H9 (cell line): Measurements from ENCODE around the gene FYN. TPM values are rescaled to one million over a fixed set of nuclear protein-coding genes. Genes with fewer than 3 reads are reported as not detected.

Experiments
- DNase-seq: peaks from one replicate; pipeline ENCODE4 v3.0.0-alpha.2; 2017
- H2AFZ ChIP-seq: one replicate; pipeline ENCODE4 v1.6.1; 2013; ENCODE audit warnings: mild to moderate bottlenecking, low read length, control low read depth, moderate library complexity
- H2AK5ac ChIP-seq: 2 replicates; pipeline ENCODE4 v1.6.1; 2013; ENCODE audit warnings: low read length, control low read depth, mixed read lengths; ENCODE audit not compliant: insufficient read length
- H2BK120ac ChIP-seq: one replicate; pipeline ENCODE4 v1.6.1; 2013; ENCODE audit warnings: low read depth, mild to moderate bottlenecking, low read length, control low read depth, inconsistent platforms; ENCODE audit not compliant: poor library complexity, severe bottlenecking
- H2BK12ac ChIP-seq: 2 replicates; pipeline ENCODE4 v1.6.1; 2013; ENCODE audit warnings: low read length, control low read depth, mixed read lengths, low read depth; ENCODE audit not compliant: insufficient read length
- H2BK15ac ChIP-seq: 2 replicates; pipeline ENCODE4 v1.6.1; 2013; ENCODE audit warnings: low read depth, low read length, control low read depth
- H2BK20ac ChIP-seq: one replicate; pipeline ENCODE4 v1.6.1; 2013; ENCODE audit warnings: low read depth, mild to moderate bottlenecking, low read length, control low read depth, inconsistent platforms; ENCODE audit not compliant: poor library complexity, severe bottlenecking
- H2BK5ac ChIP-seq: 2 replicates; pipeline ENCODE4 v1.6.1; 2013; ENCODE audit warnings: low read length, control low read depth, mixed read lengths; ENCODE audit not compliant: insufficient read length
- H3K14ac ChIP-seq: 2 replicates; pipeline ENCODE4 v1.6.1; 2013; ENCODE audit warnings: low read length, control low read depth; ENCODE audit not compliant: insufficient read depth
- H3K18ac ChIP-seq: 2 replicates; pipeline ENCODE4 v1.6.1; 2013; ENCODE audit warnings: low read depth, mild to moderate bottlenecking, mixed read lengths, low read length, control low read depth; ENCODE audit not compliant: insufficient read length
- H3K23ac ChIP-seq: 2 replicates; pipeline ENCODE4 v1.6.1; 2013; ENCODE audit warnings: low read length, control low read depth, mixed read lengths, low read depth; ENCODE audit not compliant: insufficient read length
- H3K23me2 ChIP-seq: 2 replicates; pipeline ENCODE4 v1.6.1; 2013; ENCODE audit warnings: low read depth, mild to moderate bottlenecking, mixed read lengths, low read length, control low read depth; ENCODE audit not compliant: insufficient read length, poor library complexity, severe bottlenecking
- H3K27ac ChIP-seq: 2 replicates; pipeline ENCODE4 v1.5.1; 2013; ENCODE audit warnings: low read length, control low read depth, mixed read lengths, low read depth; ENCODE audit not compliant: insufficient read length
- H3K27me3 ChIP-seq: 2 replicates; pipeline ENCODE4 v1.6.1; 2013; ENCODE audit warnings: low read length, control low read depth, inconsistent platforms; ENCODE audit not compliant: insufficient read depth
- H3K4ac ChIP-seq: 2 replicates; pipeline ENCODE4 v1.6.1; 2013; ENCODE audit warnings: low read depth, mild to moderate bottlenecking, control low read depth, inconsistent platforms, low read length, moderate library complexity
- H3K4me1 ChIP-seq: 2 replicates; pipeline ENCODE4 v1.6.1; 2013; ENCODE audit warnings: low read length, control low read depth, inconsistent platforms; ENCODE audit not compliant: insufficient read depth
- H3K4me2 ChIP-seq: 2 replicates; pipeline ENCODE4 v1.6.1; 2013; ENCODE audit warnings: low read length, control low read depth, mixed read lengths; ENCODE audit not compliant: insufficient read length, insufficient read depth
- H3K56ac ChIP-seq: 2 replicates; pipeline ENCODE4 v1.6.1; 2013; ENCODE audit warnings: low read depth, mild to moderate bottlenecking, mixed read lengths, low read length, control low read depth; ENCODE audit not compliant: insufficient read length
- H3K79me1 ChIP-seq: 2 replicates; pipeline ENCODE4 v1.6.1; 2013; ENCODE audit warnings: low read depth, mild to moderate bottlenecking, moderate library complexity, low read length, control low read depth, inconsistent platforms; ENCODE audit not compliant: insufficient read depth, poor library complexity, severe bottlenecking
- H3K79me2 ChIP-seq: 2 replicates; pipeline ENCODE4 v1.6.1; 2013; ENCODE audit warnings: low read length, control low read depth, inconsistent platforms; ENCODE audit not compliant: insufficient read depth
- H3K9ac ChIP-seq: 2 replicates; pipeline ENCODE4 v1.6.1; 2013; ENCODE audit warnings: low read length, control low read depth, mixed read lengths; ENCODE audit not compliant: insufficient read length; ENCODE audit errors: extremely low read depth
- H3K9me3 ChIP-seq: one replicate; pipeline ENCODE4 v1.6.1; 2013; ENCODE audit warnings: low read depth, low read length, inconsistent platforms; ENCODE audit not compliant: control insufficient read depth
- H3T11ph ChIP-seq: one replicate; pipeline ENCODE4 v1.6.1; 2013; ENCODE audit warnings: mild to moderate bottlenecking, low read length, control low read depth, inconsistent platforms
- H4K20me1 ChIP-seq: one replicate; pipeline ENCODE4 v1.6.1; 2013; ENCODE audit not compliant: control insufficient read depth, insufficient read length, insufficient read depth
- H4K5ac ChIP-seq: 2 replicates; pipeline ENCODE4 v1.6.1; 2013; ENCODE audit warnings: low read depth, mild to moderate bottlenecking, mixed read lengths, low read length, control low read depth; ENCODE audit not compliant: insufficient read length
- H4K8ac ChIP-seq: replicated peaks from 2 replicates; pipeline ENCODE4 v1.6.1; 2013; ENCODE audit warnings: low read length, control low read depth, mixed read lengths, low read depth; ENCODE audit not compliant: insufficient read length
- H4K91ac ChIP-seq: 2 replicates; pipeline ENCODE4 v1.6.1; 2013; ENCODE audit warnings: low read depth, mild to moderate bottlenecking, moderate library complexity, mixed read lengths, low read length, control low read depth; ENCODE audit not compliant: insufficient read length
- H3K27ac Mint-ChIP-seq, 3 experiments: 2 replicates in 2 of 3; 3 replicates in 1 of 3; pipeline ENCODE4 v1.8.0; 2020 to 2021; ENCODE audit warnings: mixed read lengths in 3 of 3, mild to moderate bottlenecking in 1 of 3, moderate library complexity in 1 of 3
- H3K27me3 Mint-ChIP-seq: 2 replicates; pipeline ENCODE4 v1.8.0; 2021; ENCODE audit warnings: low read depth, mild to moderate bottlenecking, moderate library complexity, mixed read lengths
- H3K36me3 Mint-ChIP-seq, 3 experiments: 2 replicates in 2 of 3; 3 replicates in 1 of 3; pipeline ENCODE4 v1.8.0; 2020 to 2021; ENCODE audit warnings: low read depth in 3 of 3, mixed read lengths in 3 of 3; ENCODE audit not compliant: insufficient read depth in 1 of 3
- H3K4me1 Mint-ChIP-seq, 2 experiments: 2 replicates each; pipeline ENCODE4 v1.8.0; 2020; ENCODE audit warnings: mixed read lengths in 2 of 2
- H3K4me3 Mint-ChIP-seq, 2 experiments: 2 replicates in 1 of 2; 3 replicates in 1 of 2; pipeline ENCODE4 v1.8.0; 2020 to 2021; ENCODE audit warnings: mild to moderate bottlenecking in 2 of 2, mixed read lengths in 2 of 2, moderate library complexity in 1 of 2
- H3K9me3 Mint-ChIP-seq, 2 experiments: 2 replicates in 1 of 2; 3 replicates in 1 of 2; pipeline ENCODE4 v1.8.0; 2020; ENCODE audit warnings: mild to moderate bottlenecking in 2 of 2, mixed read lengths in 2 of 2, moderate library complexity in 1 of 2
- CTCF ChIP-seq: fragments of 200-600 bp; sonication (generic); conservative IDR thresholded peaks from 3 replicates; pipeline ENCODE4 v1.8.0; 2021; ENCODE audit warnings: antibody characterized with exemption, mild to moderate bottlenecking
- WGBS: extraction: QIAGEN DNeasy Blood & Tissue Kit; methylation state at CpG from one replicate; pipeline ENCODE4 v1.1.7; 2013; ENCODE audit warnings: missing lambda C conversion rate, low lambda C conversion rate, mixed read lengths; ENCODE audit not compliant: insufficient read length; ENCODE audit errors: extremely low coverage; 5-methylcytosine and 5-hydroxymethylcytosine counted together
- total RNA-seq: library from RNA; stranded (reverse); gene quantifications from 2 replicates; pipeline ENCODE4 v1.2.1, GENCODE V29; 2021

FYN gene
- total RNA-seq, 1 experiment from 2014 or later, result 64.8 TPM

GRCh38 chr6:111689419-111689818, 183.8 kb downstream of the FYN start:
- 0 out of 2 replicates have a peak, but pooled peaks cover 3% of the 10 kb centered on the region for H3K4me1 ChIP-seq
- no peaks in the 10 kb centered on the region for H3K9me3 Mint-ChIP-seq

More at GRCh38 chr6:111689419-111689818, 183.8 kb downstream of the FYN start:
- Histone ChIP-seq H3K27ac (no peak overlapping the region), H4K5ac (no peak overlapping the region), H3K56ac (no peak overlapping the region), H3K14ac (no peak overlapping the region), H4K20me1 (no peaks in the 10 kb centered on the region), H3K79me2 (peaks cover 2% of the 10 kb centered on the region; the same call in 1 of the 2 replicates), H2BK120ac (no peak overlapping the region), H3K4me2 (no peak overlapping the region), H3K9ac (no peak overlapping the region), H3K23ac (no peak overlapping the region), H2BK12ac (no peak overlapping the region), H3K79me1 (no peaks in the 10 kb centered on the region), H3T11ph (no peak overlapping the region), H2AFZ (no peak overlapping the region), H3K27me3 (no peaks in the 10 kb centered on the region), H3K18ac (no peak overlapping the region), H4K91ac (no peak overlapping the region), H2BK20ac (no peak overlapping the region), H2AK5ac (no peak overlapping the region), H2BK5ac (no peak overlapping the region), H3K4ac (no peak overlapping the region), H3K23me2 (no peaks in the 10 kb centered on the region), H4K8ac (no peak overlapping the region), H2BK15ac (no peak overlapping the region), H3K9me3 (no peaks in the 10 kb centered on the region)
- DNase-seq, result no peak
- no peak overlapping the region for H3K27ac Mint-ChIP-seq
- H3K36me3 Mint-ChIP-seq, result peaks cover 11 to 51% (median 38%) of the 10 kb centered on the region in 3 experiments; a peak in 6 of 7 replicates
- TF ChIP-seq CTCF, result no peak
- WGBS, result no CpG with 5 or more reads among the region's 1 CpG
- H3K4me1 Mint-ChIP-seq, result peaks cover 9 to 16% of the 10 kb centered on the region in 2 experiments
- H3K27me3 Mint-ChIP-seq, result no peaks in the 10 kb centered on the region
- H3K4me3 Mint-ChIP-seq, result no peak overlapping the region
